ENCODE data around the gene DAZAP1.

The DAZAP1 gene

DNA sequence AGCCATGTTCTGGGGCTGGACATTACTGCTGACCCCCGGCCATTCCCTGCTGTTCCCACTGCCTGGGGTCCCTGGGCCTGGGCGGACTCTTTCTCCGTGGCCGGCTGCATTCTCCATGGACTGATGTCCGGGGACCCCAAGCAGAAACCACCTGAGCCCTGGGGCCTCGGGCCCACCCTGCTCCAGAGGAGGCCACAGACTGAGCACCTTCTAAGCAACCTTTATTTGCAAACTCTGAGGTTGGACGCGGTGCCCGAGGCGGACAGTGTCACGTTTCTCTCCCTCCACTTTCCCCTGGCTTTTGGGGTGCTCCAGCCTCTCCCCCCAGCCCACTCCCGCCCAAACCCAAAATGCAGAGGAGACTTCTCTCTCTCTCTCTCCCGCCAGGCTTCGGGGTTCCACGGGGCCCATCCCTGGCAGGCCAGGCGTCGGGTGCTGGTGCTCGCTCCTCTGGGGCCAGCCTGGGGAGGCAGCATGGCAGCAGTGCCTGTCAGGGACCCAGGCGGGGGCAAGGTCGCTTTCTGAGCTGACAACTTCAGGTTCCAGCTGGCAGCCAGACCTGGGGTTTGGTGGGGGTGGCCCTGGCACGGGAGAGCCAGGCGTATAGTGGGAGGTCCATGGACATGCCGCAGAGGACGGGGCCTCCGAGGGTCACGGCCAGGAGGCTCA lies 74.0 kb downstream of the DAZAP1 start (continued):
- TF ChIP-seq, protein P1, sequence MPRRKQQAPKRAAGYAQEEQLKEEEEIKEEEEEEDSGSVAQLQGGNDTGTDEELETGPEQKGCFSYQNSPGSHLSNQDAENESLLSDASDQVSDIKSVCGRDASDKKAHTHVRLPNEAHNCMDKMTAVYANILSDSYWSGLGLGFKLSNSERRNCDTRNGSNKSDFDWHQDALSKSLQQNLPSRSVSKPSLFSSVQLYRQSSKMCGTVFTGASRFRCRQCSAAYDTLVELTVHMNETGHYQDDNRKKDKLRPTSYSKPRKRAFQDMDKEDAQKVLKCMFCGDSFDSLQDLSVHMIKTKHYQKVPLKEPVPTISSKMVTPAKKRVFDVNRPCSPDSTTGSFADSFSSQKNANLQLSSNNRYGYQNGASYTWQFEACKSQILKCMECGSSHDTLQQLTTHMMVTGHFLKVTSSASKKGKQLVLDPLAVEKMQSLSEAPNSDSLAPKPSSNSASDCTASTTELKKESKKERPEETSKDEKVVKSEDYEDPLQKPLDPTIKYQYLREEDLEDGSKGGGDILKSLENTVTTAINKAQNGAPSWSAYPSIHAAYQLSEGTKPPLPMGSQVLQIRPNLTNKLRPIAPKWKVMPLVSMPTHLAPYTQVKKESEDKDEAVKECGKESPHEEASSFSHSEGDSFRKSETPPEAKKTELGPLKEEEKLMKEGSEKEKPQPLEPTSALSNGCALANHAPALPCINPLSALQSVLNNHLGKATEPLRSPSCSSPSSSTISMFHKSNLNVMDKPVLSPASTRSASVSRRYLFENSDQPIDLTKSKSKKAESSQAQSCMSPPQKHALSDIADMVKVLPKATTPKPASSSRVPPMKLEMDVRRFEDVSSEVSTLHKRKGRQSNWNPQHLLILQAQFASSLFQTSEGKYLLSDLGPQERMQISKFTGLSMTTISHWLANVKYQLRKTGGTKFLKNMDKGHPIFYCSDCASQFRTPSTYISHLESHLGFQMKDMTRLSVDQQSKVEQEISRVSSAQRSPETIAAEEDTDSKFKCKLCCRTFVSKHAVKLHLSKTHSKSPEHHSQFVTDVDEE (CRISPR knock-in tag; IDR thresholded peaks at IDR 0.05), result no peak
- TF ChIP-seq, protein P2, sequence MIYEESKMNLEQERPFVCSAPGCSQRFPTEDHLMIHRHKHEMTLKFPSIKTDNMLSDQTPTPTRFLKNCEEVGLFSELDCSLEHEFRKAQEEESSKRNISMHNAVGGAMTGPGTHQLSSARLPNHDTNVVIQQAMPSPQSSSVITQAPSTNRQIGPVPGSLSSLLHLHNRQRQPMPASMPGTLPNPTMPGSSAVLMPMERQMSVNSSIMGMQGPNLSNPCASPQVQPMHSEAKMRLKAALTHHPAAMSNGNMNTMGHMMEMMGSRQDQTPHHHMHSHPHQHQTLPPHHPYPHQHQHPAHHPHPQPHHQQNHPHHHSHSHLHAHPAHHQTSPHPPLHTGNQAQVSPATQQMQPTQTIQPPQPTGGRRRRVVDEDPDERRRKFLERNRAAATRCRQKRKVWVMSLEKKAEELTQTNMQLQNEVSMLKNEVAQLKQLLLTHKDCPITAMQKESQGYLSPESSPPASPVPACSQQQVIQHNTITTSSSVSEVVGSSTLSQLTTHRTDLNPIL (CRISPR knock-in tag; IDR thresholded peaks at IDR 0.05; ENCODE audit: low read depth), result no peak
- TF ChIP-seq TCF4 (CRISPR knock-in tag; IDR thresholded peaks at IDR 0.05; ENCODE audit: borderline replicate concordance) (no peak), CSDC2 (CRISPR knock-in tag; IDR thresholded peaks at IDR 0.05) (no peak), PPARA (CRISPR knock-in tag; IDR thresholded peaks at IDR 0.05; ENCODE audit: borderline replicate concordance) (no peak), ZFP30 (CRISPR knock-in tag; IDR thresholded peaks at IDR 0.05) (no peak)
- TF ChIP-seq, protein P3, sequence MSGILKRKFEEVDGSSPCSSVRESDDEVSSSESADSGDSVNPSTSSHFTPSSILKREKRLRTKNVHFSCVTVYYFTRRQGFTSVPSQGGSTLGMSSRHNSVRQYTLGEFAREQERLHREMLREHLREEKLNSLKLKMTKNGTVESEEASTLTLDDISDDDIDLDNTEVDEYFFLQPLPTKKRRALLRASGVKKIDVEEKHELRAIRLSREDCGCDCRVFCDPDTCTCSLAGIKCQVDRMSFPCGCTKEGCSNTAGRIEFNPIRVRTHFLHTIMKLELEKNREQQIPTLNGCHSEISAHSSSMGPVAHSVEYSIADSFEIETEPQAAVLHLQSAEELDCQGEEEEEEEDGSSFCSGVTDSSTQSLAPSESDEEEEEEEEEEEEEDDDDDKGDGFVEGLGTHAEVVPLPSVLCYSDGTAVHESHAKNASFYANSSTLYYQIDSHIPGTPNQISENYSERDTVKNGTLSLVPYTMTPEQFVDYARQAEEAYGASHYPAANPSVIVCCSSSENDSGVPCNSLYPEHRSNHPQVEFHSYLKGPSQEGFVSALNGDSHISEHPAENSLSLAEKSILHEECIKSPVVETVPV (CRISPR knock-in tag; IDR thresholded peaks at IDR 0.05), result no peak

DNA sequence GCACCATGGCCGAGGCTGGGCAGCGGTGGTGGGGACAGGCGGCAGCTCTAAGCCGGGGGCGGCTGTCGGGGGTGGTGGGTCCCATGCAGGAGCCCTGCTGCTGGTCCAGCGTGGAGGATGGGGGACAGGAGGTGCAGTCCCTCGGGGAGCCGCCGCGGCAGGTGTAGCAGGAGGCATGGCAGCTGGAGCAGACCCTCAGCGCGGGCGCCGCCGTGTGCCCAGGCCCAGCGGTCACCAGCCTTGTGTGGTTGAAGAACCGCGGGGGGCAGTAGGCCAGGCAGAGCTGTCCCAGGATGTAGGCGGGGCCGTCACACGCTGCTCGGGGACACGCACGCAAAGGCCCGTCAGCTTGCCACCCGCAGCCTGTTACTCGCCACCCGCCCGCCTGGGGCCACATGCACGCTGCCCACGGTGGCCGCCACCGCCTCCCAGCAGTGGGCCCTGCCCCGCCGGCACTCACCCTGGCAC lies 74.5 kb downstream of the DAZAP1 start:
- TF ChIP-seq, protein P4, sequence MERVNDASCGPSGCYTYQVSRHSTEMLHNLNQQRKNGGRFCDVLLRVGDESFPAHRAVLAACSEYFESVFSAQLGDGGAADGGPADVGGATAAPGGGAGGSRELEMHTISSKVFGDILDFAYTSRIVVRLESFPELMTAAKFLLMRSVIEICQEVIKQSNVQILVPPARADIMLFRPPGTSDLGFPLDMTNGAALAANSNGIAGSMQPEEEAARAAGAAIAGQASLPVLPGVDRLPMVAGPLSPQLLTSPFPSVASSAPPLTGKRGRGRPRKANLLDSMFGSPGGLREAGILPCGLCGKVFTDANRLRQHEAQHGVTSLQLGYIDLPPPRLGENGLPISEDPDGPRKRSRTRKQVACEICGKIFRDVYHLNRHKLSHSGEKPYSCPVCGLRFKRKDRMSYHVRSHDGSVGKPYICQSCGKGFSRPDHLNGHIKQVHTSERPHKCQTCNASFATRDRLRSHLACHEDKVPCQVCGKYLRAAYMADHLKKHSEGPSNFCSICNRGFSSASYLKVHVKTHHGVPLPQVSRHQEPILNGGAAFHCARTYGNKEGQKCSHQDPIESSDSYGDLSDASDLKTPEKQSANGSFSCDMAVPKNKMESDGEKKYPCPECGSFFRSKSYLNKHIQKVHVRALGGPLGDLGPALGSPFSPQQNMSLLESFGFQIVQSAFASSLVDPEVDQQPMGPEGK (CRISPR knock-in tag; IDR thresholded peaks at IDR 0.05; ENCODE audit: borderline replicate concordance), result no peak
- TF ChIP-seq, protein P2 (CRISPR knock-in tag; IDR thresholded peaks at IDR 0.05; ENCODE audit: low read depth), result no peak
- TF ChIP-seq ZC3H10 (CRISPR knock-in tag; IDR thresholded peaks at IDR 0.05) (no peak), PPARA (CRISPR knock-in tag; IDR thresholded peaks at IDR 0.05; ENCODE audit: borderline replicate concordance) (no peak), ISL1 (CRISPR knock-in tag; IDR thresholded peaks at IDR 0.05) (no peak), ZNF70 (CRISPR knock-in tag; IDR thresholded peaks at IDR 0.05) (no peak), TCF4 (CRISPR knock-in tag; IDR thresholded peaks at IDR 0.05; ENCODE audit: borderline replicate concordance) (no peak), ARNTL (CRISPR knock-in tag; IDR thresholded peaks at IDR 0.05; ENCODE audit: borderline replicate concordance, low read depth) (no peak), OSR1 (CRISPR knock-in tag; IDR thresholded peaks at IDR 0.05) (no peak), ZNF565 (CRISPR knock-in tag; conservative IDR thresholded peaks at IDR 0.05; ENCODE audit: low read depth) (no peak), SNAI2 (CRISPR knock-in tag; IDR thresholded peaks at IDR 0.05) (no peak), BACH2 (CRISPR knock-in tag; IDR thresholded peaks at IDR 0.05; ENCODE audit: borderline replicate concordance) (no peak), ZFP3 (CRISPR knock-in tag; IDR thresholded peaks at IDR 0.05) (no peak), ZNF8 (CRISPR knock-in tag; IDR thresholded peaks at IDR 0.05) (no peak), TOX (CRISPR knock-in tag; IDR thresholded peaks at IDR 0.05; ENCODE audit: borderline replicate concordance) (no peak)
- TF ChIP-seq, protein P1 (CRISPR knock-in tag; IDR thresholded peaks at IDR 0.05), result no peak
- TF ChIP-seq, protein P3 (CRISPR knock-in tag; IDR thresholded peaks at IDR 0.05), result no peak
- TF ChIP-seq, protein P5, sequence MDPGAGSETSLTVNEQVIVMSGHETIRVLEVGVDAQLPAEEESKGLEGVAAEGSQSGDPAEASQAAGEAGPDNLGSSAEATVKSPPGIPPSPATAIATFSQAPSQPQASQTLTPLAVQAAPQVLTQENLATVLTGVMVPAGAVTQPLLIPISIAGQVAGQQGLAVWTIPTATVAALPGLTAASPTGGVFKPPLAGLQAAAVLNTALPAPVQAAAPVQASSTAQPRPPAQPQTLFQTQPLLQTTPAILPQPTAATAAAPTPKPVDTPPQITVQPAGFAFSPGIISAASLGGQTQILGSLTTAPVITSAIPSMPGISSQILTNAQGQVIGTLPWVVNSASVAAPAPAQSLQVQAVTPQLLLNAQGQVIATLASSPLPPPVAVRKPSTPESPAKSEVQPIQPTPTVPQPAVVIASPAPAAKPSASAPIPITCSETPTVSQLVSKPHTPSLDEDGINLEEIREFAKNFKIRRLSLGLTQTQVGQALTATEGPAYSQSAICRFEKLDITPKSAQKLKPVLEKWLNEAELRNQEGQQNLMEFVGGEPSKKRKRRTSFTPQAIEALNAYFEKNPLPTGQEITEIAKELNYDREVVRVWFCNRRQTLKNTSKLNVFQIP (CRISPR knock-in tag; IDR thresholded peaks at IDR 0.05; ENCODE audit: borderline replicate concordance, low read depth), result no peak
- ATAC-seq, result no peak
